Measurements from ENCODE around the gene DYNLRB1. TPM values are rescaled to one million over a fixed set of nuclear protein-coding genes. Genes with fewer than 3 reads are reported as not detected.
"Not testable (repeated sequence)": the region's sequence is repeated elsewhere in the genome, so short reads cannot be mapped to it uniquely, and the experiment has no call there.

DYNLRB1 gene
- total RNA-seq, 1 donor from 2014 or later, result 166 TPM

GRCh38 chr20:34491226-34491931 is 24.8 kb upstream of the DYNLRB1 start:
- no peaks in the 10 kb centered on the region for H3K9me3 Mint-ChIP-seq (ENCODE audit: unreplicated experiment)
- H3K27me3 Mint-ChIP-seq (ENCODE audit: unreplicated experiment), result no peaks in the 10 kb centered on the region
- no peaks in the 10 kb centered on the region for H3K4me1 Mint-ChIP-seq (ENCODE audit: unreplicated experiment)
- H3K27ac Mint-ChIP-seq (ENCODE audit: unreplicated experiment), result no peak overlapping the region
- DNase-seq (ENCODE audit: extremely low spot score, unreplicated experiment), result no peak
- H3K4me3 Mint-ChIP-seq (ENCODE audit: unreplicated experiment), result no peak overlapping the region
- TF ChIP-seq, protein P1, sequence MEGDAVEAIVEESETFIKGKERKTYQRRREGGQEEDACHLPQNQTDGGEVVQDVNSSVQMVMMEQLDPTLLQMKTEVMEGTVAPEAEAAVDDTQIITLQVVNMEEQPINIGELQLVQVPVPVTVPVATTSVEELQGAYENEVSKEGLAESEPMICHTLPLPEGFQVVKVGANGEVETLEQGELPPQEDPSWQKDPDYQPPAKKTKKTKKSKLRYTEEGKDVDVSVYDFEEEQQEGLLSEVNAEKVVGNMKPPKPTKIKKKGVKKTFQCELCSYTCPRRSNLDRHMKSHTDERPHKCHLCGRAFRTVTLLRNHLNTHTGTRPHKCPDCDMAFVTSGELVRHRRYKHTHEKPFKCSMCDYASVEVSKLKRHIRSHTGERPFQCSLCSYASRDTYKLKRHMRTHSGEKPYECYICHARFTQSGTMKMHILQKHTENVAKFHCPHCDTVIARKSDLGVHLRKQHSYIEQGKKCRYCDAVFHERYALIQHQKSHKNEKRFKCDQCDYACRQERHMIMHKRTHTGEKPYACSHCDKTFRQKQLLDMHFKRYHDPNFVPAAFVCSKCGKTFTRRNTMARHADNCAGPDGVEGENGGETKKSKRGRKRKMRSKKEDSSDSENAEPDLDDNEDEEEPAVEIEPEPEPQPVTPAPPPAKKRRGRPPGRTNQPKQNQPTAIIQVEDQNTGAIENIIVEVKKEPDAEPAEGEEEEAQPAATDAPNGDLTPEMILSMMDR (IDR thresholded peaks at IDR 0.05), result no peak
- H3K36me3 Mint-ChIP-seq (ENCODE audit: unreplicated experiment), result peaks cover 58% of the 10 kb centered on the region

- Mint-ChIP-seq H3K27me3 (ENCODE audit: unreplicated experiment) (no peaks in the 10 kb centered on the region), H3K9me3 (ENCODE audit: unreplicated experiment) (no peaks in the 10 kb centered on the region), H3K4me1 (ENCODE audit: unreplicated experiment) (no peaks in the 10 kb centered on the region), H3K36me3 (ENCODE audit: unreplicated experiment) (peaks cover 60% of the 10 kb centered on the region), H3K4me3 (ENCODE audit: unreplicated experiment) (no peak overlapping the region), H3K27ac (ENCODE audit: unreplicated experiment) (no peak overlapping the region)
- TF ChIP-seq, protein P1 (IDR thresholded peaks at IDR 0.05), result no peak
- DNase-seq (ENCODE audit: extremely low spot score, unreplicated experiment), result no peak
Measured at GRCh38 chr20:34491932-34492509, 24.2 kb upstream of the DYNLRB1 start.

- Mint-ChIP-seq H3K4me3 (ENCODE audit: unreplicated experiment) (no peak overlapping the region), H3K4me1 (ENCODE audit: unreplicated experiment) (peaks cover under 1% of the 10 kb centered on the region), H3K27ac (ENCODE audit: unreplicated experiment) (no peak overlapping the region), H3K36me3 (ENCODE audit: unreplicated experiment) (peaks cover 62% of the 10 kb centered on the region), H3K27me3 (ENCODE audit: unreplicated experiment) (no peaks in the 10 kb centered on the region), H3K9me3 (ENCODE audit: unreplicated experiment) (peaks cover 10% of the 10 kb centered on the region)
- TF ChIP-seq, protein P1 (IDR thresholded peaks at IDR 0.05), result no peak
- no peak for DNase-seq (ENCODE audit: extremely low spot score, unreplicated experiment)
Measured at GRCh38 chr20:34493646-34494045, 22.6 kb upstream of the DYNLRB1 start.

DNA sequence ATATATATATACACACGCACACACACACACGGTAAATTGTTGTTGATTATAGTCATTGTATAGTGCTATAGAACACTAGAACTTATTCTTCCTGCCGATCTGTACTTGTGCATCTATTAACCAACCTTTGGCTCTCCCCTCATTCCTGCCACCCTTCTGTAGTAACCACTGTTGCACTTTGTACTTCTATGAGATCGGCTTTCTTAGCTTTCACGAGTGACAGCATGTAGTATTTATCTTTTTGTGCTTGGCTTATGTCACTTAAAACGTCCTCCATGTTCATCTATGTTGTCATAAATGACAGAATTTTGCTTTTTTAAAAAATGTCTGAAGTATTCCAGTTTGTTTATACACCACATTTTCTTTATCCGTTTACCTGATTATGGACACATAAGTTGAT is 20.9 kb upstream of the DYNLRB1 start:
- Mint-ChIP-seq H3K27ac (ENCODE audit: unreplicated experiment) (no peak overlapping the region), H3K4me1 (ENCODE audit: unreplicated experiment) (peaks cover 2% of the 10 kb centered on the region), H3K4me3 (ENCODE audit: unreplicated experiment) (no peak overlapping the region), H3K27me3 (ENCODE audit: unreplicated experiment) (no peaks in the 10 kb centered on the region), H3K9me3 (ENCODE audit: unreplicated experiment) (peaks cover 12% of the 10 kb centered on the region), H3K36me3 (ENCODE audit: unreplicated experiment) (peaks cover 65% of the 10 kb centered on the region)
- TF ChIP-seq, protein P1 (IDR thresholded peaks at IDR 0.05), result no peak
- no peak for DNase-seq (ENCODE audit: extremely low spot score, unreplicated experiment)

DNA sequence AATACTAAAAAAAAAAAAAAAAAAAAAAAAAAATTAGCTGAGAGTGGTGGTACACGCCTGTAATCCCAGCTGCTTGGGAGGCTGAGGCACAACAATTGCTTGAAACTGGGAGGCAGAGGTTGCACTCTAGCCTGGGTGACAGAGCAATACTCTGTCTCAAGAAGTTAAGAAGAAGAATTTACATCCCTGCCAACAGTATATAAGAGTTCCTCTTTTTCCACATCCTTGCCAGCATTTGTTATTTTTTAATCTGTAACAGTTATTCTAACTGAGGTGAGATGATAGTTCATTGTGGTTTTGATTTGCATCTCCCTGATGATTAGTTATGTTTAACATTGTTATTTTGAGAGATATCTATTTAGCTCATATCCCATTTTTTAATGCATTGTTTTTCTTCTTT is 20.3 kb upstream of the DYNLRB1 start:
- peaks cover 68% of the 10 kb centered on the region for H3K36me3 Mint-ChIP-seq (ENCODE audit: unreplicated experiment)
- peaks cover 19% of the 10 kb centered on the region for H3K9me3 Mint-ChIP-seq (ENCODE audit: unreplicated experiment)
- no peak overlapping the region for H3K27ac Mint-ChIP-seq (ENCODE audit: unreplicated experiment)
- DNase-seq (ENCODE audit: extremely low spot score, unreplicated experiment), result no peak
- H3K27me3 Mint-ChIP-seq (ENCODE audit: unreplicated experiment), result no peaks in the 10 kb centered on the region
- TF ChIP-seq, protein P1 (IDR thresholded peaks at IDR 0.05), result no peak
- peaks cover 2% of the 10 kb centered on the region for H3K4me1 Mint-ChIP-seq (ENCODE audit: unreplicated experiment)
- no peak overlapping the region for H3K4me3 Mint-ChIP-seq (ENCODE audit: unreplicated experiment)

- not testable (repeated sequence) for H3K27me3 Mint-ChIP-seq (ENCODE audit: unreplicated experiment); H3K4me1 Mint-ChIP-seq (ENCODE audit: unreplicated experiment); DNase-seq (ENCODE audit: extremely low spot score, unreplicated experiment); H3K27ac Mint-ChIP-seq (ENCODE audit: unreplicated experiment); H3K4me3 Mint-ChIP-seq (ENCODE audit: unreplicated experiment)
- peaks cover 67% of the 10 kb centered on the region for H3K36me3 Mint-ChIP-seq (ENCODE audit: unreplicated experiment)
- H3K9me3 Mint-ChIP-seq (ENCODE audit: unreplicated experiment), result peaks cover 19% of the 10 kb centered on the region
Measured at GRCh38 chr20:34497596-34497995, 18.6 kb upstream of the DYNLRB1 start.

Data from osteocyte (in vitro differentiated cells).